ENCODE data around the gene ARGLU1.

ARGLU1 gene

GRCh38 chr13:106500445-106500844, 67.5 kb downstream of the ARGLU1 start:
- TF ChIP-seq GATA2 (IDR thresholded peaks at IDR 0.05; ENCODE audit: low read depth, low read length) (no peak), GATA3 (IDR thresholded peaks at IDR 0.05; ENCODE audit: low read depth, low read length) (no peak)

- TF ChIP-seq GATA3 (IDR thresholded peaks at IDR 0.05; ENCODE audit: low read depth, low read length) (no peak), GATA2 (IDR thresholded peaks at IDR 0.05; ENCODE audit: low read depth, low read length) (no peak)
Observed at GRCh38 chr13:106499896-106500295, 68.0 kb downstream of the ARGLU1 start.

GRCh38 chr13:106499113-106499512, 68.8 kb downstream of the ARGLU1 start:
- TF ChIP-seq GATA2 (IDR thresholded peaks at IDR 0.05; ENCODE audit: low read depth, low read length) (no peak), GATA3 (IDR thresholded peaks at IDR 0.05; ENCODE audit: low read depth, low read length) (no peak)

DNA sequence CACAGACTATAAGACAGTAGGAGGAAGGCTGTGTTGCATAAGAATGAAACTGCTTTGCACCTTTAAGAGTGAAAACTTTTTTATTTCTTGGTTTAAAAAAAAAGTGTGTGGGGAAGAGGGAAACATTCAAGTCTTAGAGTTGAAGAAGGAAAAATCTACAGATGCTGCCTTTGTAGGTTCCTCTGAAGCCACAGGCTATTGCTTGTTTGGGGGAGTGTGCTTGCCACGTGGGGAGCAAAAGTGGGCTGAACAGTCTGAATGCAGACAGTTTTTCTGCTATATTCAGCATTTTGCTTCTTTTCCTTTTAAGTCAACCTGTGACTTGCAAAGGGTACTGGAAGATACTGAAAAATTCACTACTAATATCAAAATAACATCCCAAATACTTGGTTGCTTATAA, 69.4 kb downstream of the ARGLU1 start:
- TF ChIP-seq GATA3 (IDR thresholded peaks at IDR 0.05; ENCODE audit: low read depth, low read length) (no peak), GATA2 (IDR thresholded peaks at IDR 0.05; ENCODE audit: low read depth, low read length) (no peak)

GRCh38 chr13:106498158-106498557, 69.8 kb downstream of the ARGLU1 start:
- TF ChIP-seq GATA2 (IDR thresholded peaks at IDR 0.05; ENCODE audit: low read depth, low read length) = no peak
- TF ChIP-seq GATA3 (IDR thresholded peaks at IDR 0.05; ENCODE audit: low read depth, low read length) = no peak

DNA sequence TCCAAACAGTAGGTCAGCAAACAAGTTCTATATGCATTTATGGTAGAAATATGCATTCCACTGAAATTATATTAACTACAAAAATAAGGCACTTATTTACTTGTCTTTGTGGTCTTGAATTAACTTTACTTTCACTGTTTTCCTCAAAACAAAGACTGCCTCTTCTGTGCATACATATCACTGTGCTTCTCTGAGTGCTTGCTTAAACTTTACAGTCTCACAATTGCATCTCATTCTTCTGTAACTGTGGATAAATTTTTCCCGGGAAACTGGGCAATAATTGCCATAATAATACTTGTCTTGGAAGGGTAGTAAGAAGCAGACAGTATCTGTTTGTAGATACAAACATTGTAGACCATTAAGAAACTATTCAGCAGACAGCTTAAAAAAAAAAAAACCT, 70.9 kb downstream of the ARGLU1 start:
- no peak for TF ChIP-seq GATA3 (IDR thresholded peaks at IDR 0.05; ENCODE audit: low read depth, low read length)
- TF ChIP-seq GATA2 (IDR thresholded peaks at IDR 0.05; ENCODE audit: low read depth, low read length) = no peak

DNA sequence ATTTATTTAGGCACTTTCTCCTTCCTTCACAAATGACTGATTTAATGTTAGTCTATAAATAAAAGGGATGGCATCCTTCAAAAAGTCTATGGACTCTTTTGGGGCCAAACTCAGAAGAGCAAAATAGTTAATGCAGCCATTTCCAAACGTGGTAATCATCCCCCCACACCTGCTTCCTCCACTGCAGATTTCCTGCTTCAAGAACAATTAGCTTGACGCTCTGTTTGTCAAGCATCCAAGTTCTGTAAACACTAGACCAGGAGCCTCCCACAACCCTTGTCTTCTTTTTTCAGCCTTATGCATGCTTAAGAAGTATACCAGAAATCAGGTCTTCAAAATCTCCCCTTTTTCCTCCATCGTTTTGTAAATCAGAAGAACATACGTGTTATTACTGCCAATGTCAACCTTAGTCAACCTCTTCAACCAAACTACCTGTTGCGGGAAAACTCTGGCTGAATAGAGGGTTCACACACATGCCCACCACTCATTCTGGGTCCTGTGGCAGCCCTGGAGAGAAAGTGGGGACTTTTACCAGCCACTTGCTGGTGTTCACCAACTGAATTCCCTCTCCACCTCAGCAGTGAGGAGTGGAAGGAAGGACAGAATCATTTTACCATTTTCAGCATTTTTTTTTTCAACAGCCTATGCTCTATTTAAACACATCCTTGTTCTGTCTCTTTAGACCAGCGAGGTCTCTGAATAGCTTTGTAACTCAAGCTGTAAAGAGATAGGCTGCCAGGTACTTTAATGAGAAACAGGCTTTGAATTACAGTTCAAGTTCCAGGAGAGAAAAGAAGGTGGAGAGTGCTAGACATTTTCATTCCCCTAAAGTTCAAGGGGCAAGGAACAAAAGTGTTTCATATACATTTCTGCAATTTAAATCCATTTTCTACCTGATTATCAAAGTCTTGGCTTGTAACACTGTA, 71.6 kb downstream of the ARGLU1 start:
- no peak for TF ChIP-seq GATA3 (IDR thresholded peaks at IDR 0.05; ENCODE audit: low read depth, low read length)
- no peak for TF ChIP-seq GATA2 (IDR thresholded peaks at IDR 0.05; ENCODE audit: low read depth, low read length)

GRCh38 chr13:106494936-106495335, 73.0 kb downstream of the ARGLU1 start:
- TF ChIP-seq GATA2 (IDR thresholded peaks at IDR 0.05; ENCODE audit: low read depth, low read length) (no peak), GATA3 (IDR thresholded peaks at IDR 0.05; ENCODE audit: low read depth, low read length) (no peak)

DNA sequence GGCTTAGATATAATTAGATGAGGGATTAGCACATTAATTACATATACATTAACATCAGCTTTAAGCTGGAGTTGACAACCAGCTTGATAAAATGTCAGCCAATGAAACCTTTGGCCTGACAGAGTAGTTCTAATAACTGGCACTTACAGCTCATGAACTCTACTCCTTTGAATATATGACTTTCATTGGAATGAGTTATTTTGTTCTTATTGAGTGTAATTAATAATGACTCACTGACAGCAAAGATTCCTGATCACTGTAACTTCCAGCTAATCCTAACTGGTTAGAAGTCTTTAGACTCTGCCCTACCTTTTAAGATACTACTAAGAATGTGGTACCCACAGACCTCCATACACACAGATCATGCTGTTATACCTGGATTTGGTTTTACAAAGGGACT, 73.4 kb downstream of the ARGLU1 start:
- no peak for TF ChIP-seq GATA2 (IDR thresholded peaks at IDR 0.05; ENCODE audit: low read depth, low read length)
- TF ChIP-seq GATA3 (IDR thresholded peaks at IDR 0.05; ENCODE audit: low read depth, low read length) = no peak

DNA sequence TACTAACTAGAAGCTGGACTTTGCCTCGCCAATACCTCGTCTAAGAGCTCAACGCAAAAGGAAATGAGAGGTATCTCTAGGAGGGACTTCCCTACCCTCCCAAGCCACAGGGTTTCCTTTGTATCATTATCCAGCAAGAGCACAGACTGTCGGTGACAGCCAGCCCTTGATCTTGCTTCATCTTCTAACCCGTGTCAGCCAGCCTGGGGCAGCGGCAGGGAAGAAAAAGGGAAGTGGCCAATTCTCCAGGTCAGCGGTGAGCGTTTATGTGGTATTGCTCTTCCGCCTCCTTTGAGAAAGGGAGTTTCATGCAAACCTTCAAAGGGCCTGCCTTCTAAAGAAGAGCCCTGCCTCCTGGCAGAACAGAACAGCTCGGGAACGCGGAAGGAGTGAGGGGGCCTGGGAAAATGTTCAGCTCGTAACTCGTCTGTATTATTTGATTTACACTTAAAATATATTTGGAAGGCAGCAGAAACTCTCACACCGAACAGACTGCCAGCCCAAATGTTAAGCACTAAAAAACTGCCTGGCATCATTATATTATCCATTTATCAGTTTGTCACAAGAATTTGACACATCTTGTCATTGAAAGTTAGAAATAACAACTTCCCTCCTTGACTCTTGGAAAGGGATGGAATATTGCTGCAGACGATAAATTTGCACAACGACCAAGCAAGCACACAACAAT, 74.3 kb downstream of the ARGLU1 start:
- TF ChIP-seq GATA2 (IDR thresholded peaks at IDR 0.05; ENCODE audit: low read depth, low read length) = no peak
- no peak for TF ChIP-seq GATA3 (IDR thresholded peaks at IDR 0.05; ENCODE audit: low read depth, low read length)

GRCh38 chr13:106492588-106493475, 75.1 kb downstream of the ARGLU1 start:
- no peak for TF ChIP-seq GATA3 (IDR thresholded peaks at IDR 0.05; ENCODE audit: low read depth, low read length)

DNA sequence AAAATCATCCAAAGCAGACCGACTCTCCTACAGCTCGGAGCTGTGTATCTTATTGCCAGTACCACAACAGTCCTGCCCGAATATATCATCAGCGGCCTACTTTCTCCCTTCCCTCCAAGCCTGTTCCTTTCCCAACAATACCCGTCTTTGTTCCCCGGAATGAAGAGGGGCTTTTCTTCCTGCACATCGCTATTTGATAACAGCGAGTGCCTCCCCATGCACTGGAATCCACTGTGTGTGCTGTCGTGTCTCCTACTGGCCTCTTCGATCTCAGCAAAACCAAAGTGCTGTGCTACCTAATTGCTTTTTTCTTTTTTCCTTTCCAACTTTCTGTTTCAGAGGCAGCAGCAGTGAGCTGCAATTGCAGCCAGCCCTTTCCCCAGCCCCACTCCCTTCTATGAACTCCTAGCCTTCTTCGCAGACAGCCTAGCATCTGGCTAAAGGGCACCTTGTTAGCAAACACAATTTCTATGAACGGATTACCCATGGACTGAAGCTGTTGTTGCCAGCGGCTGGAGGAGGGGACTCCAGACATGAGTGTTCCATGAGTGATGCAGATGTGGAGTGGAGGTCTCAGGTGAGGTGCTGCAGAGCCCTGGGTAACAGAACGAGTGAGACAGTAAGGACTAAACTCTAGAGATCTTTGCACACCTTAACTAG, 75.9 kb downstream of the ARGLU1 start:
- no peak for TF ChIP-seq GATA3 (IDR thresholded peaks at IDR 0.05; ENCODE audit: low read depth, low read length)
- no peak for TF ChIP-seq GATA2 (IDR thresholded peaks at IDR 0.05; ENCODE audit: low read depth, low read length)

Data from SH-SY5Y (cell line).